CD14-positive monocyte (primary cell): Measurements from ENCODE around the gene PPP2R2D. TPM values are rescaled to one million over a fixed set of nuclear protein-coding genes. Genes with fewer than 3 reads are reported as not detected.

ENCODE experiments used
- DNase-seq, 3 donors: peaks; one replicate each; pipeline ENCODE4 v3.0.0-alpha.2; 2011 to 2022
- H2AFZ ChIP-seq: 2 replicates; pipeline ENCODE4 v1.6.0; 2012; ENCODE audit warnings: mild to moderate bottlenecking, low read depth, low read length, inconsistent platforms; ENCODE audit not compliant: insufficient read depth, poor library complexity, severe bottlenecking
- H3K27ac ChIP-seq, 2 donors: 1 replicate in 1 of 2; 2 replicates in 1 of 2; pipeline ENCODE4 v1.5.1; 2012 to 2013; ENCODE audit warnings: low read length in 2 of 2, control low read depth in 1 of 2, inconsistent platforms in 1 of 2, low read depth in 1 of 2, mild to moderate bottlenecking in 1 of 2
- H3K27me3 ChIP-seq, 2 donors: one replicate each; pipeline versions ENCODE4 v1.6.0 to v1.6.1; 2011 to 2013; ENCODE audit warnings: low read length in 2 of 2; ENCODE audit not compliant: control insufficient read depth in 2 of 2, insufficient read depth in 2 of 2
- H3K36me3 ChIP-seq, 2 donors: replicated peaks in 1 of 2; 1 replicate in 1 of 2; 2 replicates in 1 of 2; pipeline versions ENCODE4 v1.5.1 to v1.6.1; 2012 to 2013; ENCODE audit warnings: low read length in 2 of 2, control low read depth in 1 of 2, inconsistent platforms in 1 of 2, mild to moderate bottlenecking in 1 of 2; ENCODE audit not compliant: insufficient read depth in 2 of 2, control insufficient read depth in 1 of 2
- H3K4me1 ChIP-seq, 2 donors: 1 replicate in 1 of 2; 2 replicates in 1 of 2; pipeline versions ENCODE4 v1.5.1 to v1.6.1; 2012 to 2013; ENCODE audit warnings: low read length in 2 of 2, control low read depth in 1 of 2, inconsistent platforms in 1 of 2, mild to moderate bottlenecking in 1 of 2, moderate library complexity in 1 of 2; ENCODE audit not compliant: insufficient read depth in 2 of 2, control insufficient read depth in 1 of 2
- H3K4me2 ChIP-seq: replicated peaks from 2 replicates; pipeline ENCODE3; 2012; ENCODE audit warnings: low read length, moderate library complexity, mild to moderate bottlenecking; ENCODE audit not compliant: poor library complexity, severe bottlenecking; ENCODE audit errors: extremely low read depth
- H3K4me3 ChIP-seq, 3 experiments: fragments of 200-600 bp in 1 of 3; sonication (generic) in 1 of 3; replicated peaks in 1 of 3; 1 replicate in 2 of 3; 2 replicates in 1 of 3; pipeline ENCODE4 v1.5.1; 2011 to 2013; ENCODE audit warnings: low read length in 3 of 3, mild to moderate bottlenecking in 3 of 3, control low read depth in 2 of 3, low read depth in 2 of 3, inconsistent platforms in 1 of 3, moderate library complexity in 1 of 3
- H3K79me2 ChIP-seq: 2 replicates; pipeline ENCODE4 v1.6.0; 2012; ENCODE audit warnings: mild to moderate bottlenecking, control low read depth, inconsistent platforms, low read length, moderate library complexity; ENCODE audit not compliant: insufficient read depth
- H3K9ac ChIP-seq: 2 replicates; pipeline ENCODE4 v1.6.0; 2017; ENCODE audit warnings: low read length, mild to moderate bottlenecking; ENCODE audit not compliant: insufficient read depth, poor library complexity, severe bottlenecking
- H3K9me3 ChIP-seq, 2 donors: replicated peaks in 1 of 2; 1 replicate in 1 of 2; 2 replicates in 1 of 2; pipeline versions ENCODE4 v1.5.1 to v1.6.1; 2012 to 2013; ENCODE audit warnings: low read length in 2 of 2, control low read depth in 1 of 2; ENCODE audit not compliant: control insufficient read depth in 1 of 2, insufficient read depth in 1 of 2
- H4K20me1 ChIP-seq: 2 replicates; pipeline ENCODE4 v1.6.0; 2012; ENCODE audit warnings: mild to moderate bottlenecking, low read length, control low read depth, moderate library complexity; ENCODE audit not compliant: insufficient read depth
- H3K27ac Mint-ChIP-seq, 7 donors: one replicate each; pipeline ENCODE4 v1.8.0; 2020; ENCODE audit warnings: mild to moderate bottlenecking in 7 of 7, mixed read lengths in 7 of 7, moderate library complexity in 6 of 7, inconsistent platforms in 2 of 7
- H3K27me3 Mint-ChIP-seq, 3 donors: one replicate each; pipeline ENCODE4 v1.8.0; 2021 to 2022; ENCODE audit warnings: low read depth in 3 of 3, mild to moderate bottlenecking in 3 of 3, mixed read lengths in 3 of 3, moderate library complexity in 3 of 3, inconsistent platforms in 1 of 3
- H3K36me3 Mint-ChIP-seq, 2 donors: one replicate each; pipeline ENCODE4 v1.8.0; 2020; ENCODE audit warnings: mixed read lengths in 2 of 2, inconsistent platforms in 1 of 2, mild to moderate bottlenecking in 1 of 2
- H3K4me1 Mint-ChIP-seq: one replicate; pipeline ENCODE4 v1.8.0; 2020; ENCODE audit warnings: mild to moderate bottlenecking, mixed read lengths
- H3K4me3 Mint-ChIP-seq, 2 donors: one replicate each; pipeline ENCODE4 v1.8.0; 2020; ENCODE audit warnings: mild to moderate bottlenecking in 2 of 2, mixed read lengths in 2 of 2, moderate library complexity in 1 of 2
- H3K9me3 Mint-ChIP-seq, 7 donors: one replicate each; pipeline ENCODE4 v1.8.0; 2020 to 2022; ENCODE audit warnings: mixed read lengths in 7 of 7, mild to moderate bottlenecking in 6 of 7, moderate library complexity in 6 of 7, inconsistent platforms in 2 of 7
- CTCF ChIP-seq: fragments of 200-600 bp; IDR thresholded peaks from one replicate; pipeline ENCODE4 v1.8.0; 2022; ENCODE audit warnings: antibody characterized with exemption, mild to moderate bottlenecking
- WGBS: methylation state at CpG from one replicate; pipeline ENCODE4 v1.1.5; 2013; ENCODE audit warnings: missing lambda C conversion rate; ENCODE audit not compliant: insufficient coverage; 5-methylcytosine and 5-hydroxymethylcytosine counted together
- intact Hi-C, 2 donors: fragments of 100-400 bp; cut with micrococcal nuclease; formaldehyde crosslinking; loops; one replicate each; pipeline versions ENCODE4 v1.15.0 to v1.15.1; 2023
- polyA plus RNA-seq, 3 donors: library from polyadenylated mRNA; depleted of rRNA in 1 of 3; unstranded in 2 of 3; stranded (reverse) in 1 of 3; fragments of 300-500 nt in 2 of 3; fragments of >200 nt in 1 of 3; fragmentation: Illumina TruSeq in 2 of 3; gene quantifications; 1 replicate in 2 of 3; 2 replicates in 1 of 3; pipeline ENCODE4 v1.2.3, GENCODE V29; 2012 to 2021

The PPP2R2D gene
- polyA plus RNA-seq, 3 donors, result 12.8 to 23.5 (median 12.9) TPM

- 72% methylated on average over 3 of the region's 10 CpGs for WGBS
- Mint-ChIP-seq H3K27ac (no peak overlapping the region), H3K4me3 (no peak overlapping the region), H3K4me1 (no peaks in the 10 kb centered on the region), H3K9me3 (peaks cover 0 to 11% (median 4%) of the 10 kb centered on the region in 7 donors), H3K27me3 (peaks cover 2 to 16% (median 8%) of the 10 kb centered on the region in 3 donors), H3K36me3 (no peaks in the 10 kb centered on the region)
- Histone ChIP-seq H3K27me3 (no peaks in the 10 kb centered on the region), H3K36me3 (no peaks in the 10 kb centered on the region), H3K9me3 (no peaks in the 10 kb centered on the region), H3K4me3 (no peak overlapping the region), H2AFZ (no peak overlapping the region), H3K4me1 (no peaks in the 10 kb centered on the region), H3K4me2 (no peak overlapping the region), H3K9ac (no peak overlapping the region), H3K27ac (no peak overlapping the region), H3K79me2 (no peaks in the 10 kb centered on the region), H4K20me1 (no peaks in the 10 kb centered on the region)
- DNase-seq, result no peak
- intact Hi-C loops, result loop anchor here in 1 of 2 donors (5.0 kb wide), 1 partner anchor 404 kb away; no protein-coding TSS in a partner anchor
- no peak for TF ChIP-seq CTCF
Measured at GRCh38 chr10:131866673-131867072, 34.1 kb upstream of the PPP2R2D start.

- no peak for DNase-seq
- no peaks in the 10 kb centered on the region for H3K4me1 Mint-ChIP-seq
- intact Hi-C loops, result loop anchor here in 1 of 2 donors (5.0 kb wide), 1 partner anchor 406 kb away; no protein-coding TSS in a partner anchor
- H3K27me3 Mint-ChIP-seq, result peaks cover 3 to 11% (median 5%) of the 10 kb centered on the region in 3 donors
- Histone ChIP-seq H3K4me3 (no peak overlapping the region), H3K36me3 (no peaks in the 10 kb centered on the region), H3K27ac (no peak overlapping the region), H3K9ac (no peak overlapping the region), H3K4me1 (no peaks in the 10 kb centered on the region), H3K4me2 (no peak overlapping the region), H2AFZ (no peak overlapping the region), H3K9me3 (no peaks in the 10 kb centered on the region), H3K79me2 (no peaks in the 10 kb centered on the region), H3K27me3 (no peaks in the 10 kb centered on the region), H4K20me1 (no peaks in the 10 kb centered on the region)
- no peak overlapping the region for H3K27ac Mint-ChIP-seq
- H3K9me3 Mint-ChIP-seq, result peaks cover 0 to 7% (median 3%) of the 10 kb centered on the region in 7 donors
- no peaks in the 10 kb centered on the region for H3K36me3 Mint-ChIP-seq
- no peak for TF ChIP-seq CTCF
- 100% methylated on average over 4 of the region's 10 CpGs for WGBS
- H3K4me3 Mint-ChIP-seq, result no peak overlapping the region
Measured at GRCh38 chr10:131868436-131868835, 32.4 kb upstream of the PPP2R2D start.
